GM10248 (cell line): ENCODE results near the gene TRPV6.
A peak's percentile ranks its signal among the peaks of the same experiment; 100 is the strongest.

Source experiments
- CTCF ChIA-PET: fragments of 300-600 bp; sonication (Branson Sonifier 250); formaldehyde crosslinking; extraction: SDS; loops from one replicate; lab custom pipeline; 2021; ENCODE audit warnings: antibody characterized with exemption; lab: Yijun Ruan, JAX
- POLR2A ChIA-PET: fragments of 350-650 bp; sonication (Branson Sonifier 250); formaldehyde crosslinking; extraction: SDS; loops from one replicate; lab custom pipeline; 2020; ENCODE audit warnings: antibody characterized with exemption; lab: Yijun Ruan, JAX
- DNase-seq: peaks from one replicate; pipeline ENCODE4 v3.0.0; 2012; ENCODE audit errors: extremely low spot score
- TF ChIP-seq, protein P1 (sequence below): IDR thresholded peaks from 2 replicates; pipeline ENCODE4 v1.5.1; 2012; ENCODE audit warnings: mild to moderate bottlenecking, low read depth; ENCODE audit errors: extremely low read depth, missing control alignments, control extremely low read depth

The TRPV6 gene

DNA sequence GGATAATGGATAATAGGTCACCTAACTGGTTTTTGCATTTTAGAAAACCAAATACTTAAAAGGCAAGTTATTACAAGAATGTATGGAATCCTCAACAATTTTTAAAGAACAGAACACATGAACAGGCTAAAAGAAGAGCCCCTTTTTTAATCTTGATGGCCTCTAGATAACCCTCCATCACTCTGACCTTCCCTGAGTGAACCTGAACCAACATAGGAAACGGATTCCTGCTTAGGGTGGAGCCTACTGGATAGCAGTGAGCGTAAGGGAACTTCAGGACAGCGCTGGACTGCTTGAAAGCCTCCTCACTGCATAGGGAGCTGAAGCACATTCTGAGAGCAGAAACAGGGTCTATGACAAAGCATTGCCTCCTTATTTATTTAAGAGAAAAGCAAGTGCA, 27.5 kb upstream of the TRPV6 start:
- TF ChIP-seq, protein P1, sequence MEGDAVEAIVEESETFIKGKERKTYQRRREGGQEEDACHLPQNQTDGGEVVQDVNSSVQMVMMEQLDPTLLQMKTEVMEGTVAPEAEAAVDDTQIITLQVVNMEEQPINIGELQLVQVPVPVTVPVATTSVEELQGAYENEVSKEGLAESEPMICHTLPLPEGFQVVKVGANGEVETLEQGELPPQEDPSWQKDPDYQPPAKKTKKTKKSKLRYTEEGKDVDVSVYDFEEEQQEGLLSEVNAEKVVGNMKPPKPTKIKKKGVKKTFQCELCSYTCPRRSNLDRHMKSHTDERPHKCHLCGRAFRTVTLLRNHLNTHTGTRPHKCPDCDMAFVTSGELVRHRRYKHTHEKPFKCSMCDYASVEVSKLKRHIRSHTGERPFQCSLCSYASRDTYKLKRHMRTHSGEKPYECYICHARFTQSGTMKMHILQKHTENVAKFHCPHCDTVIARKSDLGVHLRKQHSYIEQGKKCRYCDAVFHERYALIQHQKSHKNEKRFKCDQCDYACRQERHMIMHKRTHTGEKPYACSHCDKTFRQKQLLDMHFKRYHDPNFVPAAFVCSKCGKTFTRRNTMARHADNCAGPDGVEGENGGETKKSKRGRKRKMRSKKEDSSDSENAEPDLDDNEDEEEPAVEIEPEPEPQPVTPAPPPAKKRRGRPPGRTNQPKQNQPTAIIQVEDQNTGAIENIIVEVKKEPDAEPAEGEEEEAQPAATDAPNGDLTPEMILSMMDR = no peak
- ChIA-PET POLR2A (no interaction called here), CTCF (no interaction called here)
- DNase-seq = no peak

DNA sequence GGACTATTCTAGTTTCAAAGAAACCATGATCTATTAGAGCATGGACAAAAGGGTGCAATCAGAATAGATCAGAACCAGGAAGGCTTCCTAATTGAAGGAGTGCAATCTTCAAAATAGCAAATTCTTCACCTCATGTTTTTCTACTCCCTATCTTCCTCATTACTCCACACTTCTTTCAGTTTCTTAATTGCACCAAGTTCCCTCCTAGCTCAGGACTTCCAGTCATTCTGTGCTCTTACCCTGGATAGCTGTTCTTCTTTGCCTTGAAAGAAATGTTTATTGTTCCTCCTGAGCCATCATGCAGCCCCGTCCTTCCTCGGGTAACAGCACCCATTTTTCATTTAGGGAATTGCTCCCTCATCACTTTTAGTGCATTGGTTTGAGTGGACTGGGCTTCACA, 24.9 kb upstream of the TRPV6 start:
- TF ChIP-seq, protein P1 = no peak
- CTCF ChIA-PET = interaction anchor here (0.7 to 1.7 kb wide), 6 partner anchors 8 to 507 kb away, joined by 3 to 4 read pairs (median 3); no protein-coding TSS in a partner anchor
- POLR2A ChIA-PET = no interaction called here
- no peak for DNase-seq

DNA sequence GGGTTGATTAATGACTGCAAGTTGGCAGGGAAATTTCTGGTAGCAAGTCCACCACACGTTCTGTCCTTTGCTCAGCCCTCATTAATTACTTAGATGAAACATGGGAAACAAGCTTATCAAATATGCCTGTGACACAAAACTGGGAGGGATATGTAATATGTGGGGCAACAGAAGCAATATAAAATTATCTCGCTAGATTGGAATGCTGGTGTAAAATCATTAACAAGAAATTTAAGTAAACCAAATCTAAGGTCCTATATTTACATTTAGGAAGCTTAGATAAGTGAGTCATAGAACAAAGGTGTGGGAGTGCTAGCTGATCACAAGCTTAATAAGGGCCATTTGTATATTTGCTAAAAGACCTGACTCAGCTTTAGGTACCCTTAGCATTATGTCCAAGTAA, 24.5 kb upstream of the TRPV6 start:
- DNase-seq = no peak
- POLR2A ChIA-PET = no interaction called here
- TF ChIP-seq, protein P1 = no peak
- CTCF ChIA-PET = interaction anchor here (0.6 to 1.7 kb wide), 8 partner anchors 8 to 507 kb away, joined by 3 to 4 read pairs (median 3); no protein-coding TSS in a partner anchor

DNA sequence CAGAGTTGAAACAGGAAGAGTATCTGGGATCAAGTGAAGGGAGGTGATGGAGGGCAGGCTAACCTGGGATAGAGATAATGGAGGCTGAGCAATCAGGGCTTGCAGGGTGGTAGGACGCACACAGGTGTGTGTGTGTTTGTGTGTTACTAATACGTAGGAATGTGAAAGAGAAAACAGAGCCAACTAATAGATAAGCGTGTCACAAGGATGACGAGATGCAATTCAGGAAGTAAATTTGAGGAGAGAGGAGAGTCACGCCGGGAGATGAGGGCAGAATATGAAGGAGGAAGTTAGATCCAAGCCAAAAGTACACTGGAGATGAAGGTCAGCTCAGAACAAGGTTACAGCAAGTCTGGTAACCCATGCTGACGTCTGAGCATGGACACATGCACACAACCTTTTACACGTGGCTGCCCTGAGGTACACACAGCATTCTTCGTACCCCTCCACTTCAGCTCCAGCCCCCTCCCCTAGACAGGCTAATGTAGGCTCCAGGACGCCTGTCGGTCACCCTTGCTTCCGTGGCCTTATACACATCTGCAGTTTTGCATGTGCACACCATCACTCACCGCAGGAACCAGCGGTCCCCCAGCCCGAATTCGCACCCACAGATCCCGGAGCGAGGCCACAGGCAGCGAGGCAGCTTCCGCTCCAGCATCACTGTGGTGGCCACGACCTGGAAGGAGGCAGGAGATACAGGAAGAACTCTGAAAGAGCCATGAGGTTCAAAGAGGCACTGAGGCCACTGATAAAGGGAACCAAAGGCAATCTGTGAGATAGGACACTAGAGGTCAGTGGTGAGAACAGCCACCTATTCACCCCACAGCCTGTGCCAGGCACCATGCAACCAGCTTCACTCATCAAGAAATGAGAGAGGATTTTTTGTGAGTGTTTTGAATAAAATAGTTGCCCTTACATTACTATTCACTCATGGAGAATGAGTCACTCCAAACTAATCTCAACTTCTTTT, 23.7 kb upstream of the TRPV6 start:
- DNase-seq = peak; percentile 40
- ChIA-PET CTCF (interaction anchor here (0.6 to 1.7 kb wide), 8 partner anchors 8 to 331 kb away, joined by 3 to 4 read pairs (median 3); no protein-coding TSS in a partner anchor), POLR2A (no interaction called here)
- TF ChIP-seq, protein P1 = peak; percentile 21

DNA sequence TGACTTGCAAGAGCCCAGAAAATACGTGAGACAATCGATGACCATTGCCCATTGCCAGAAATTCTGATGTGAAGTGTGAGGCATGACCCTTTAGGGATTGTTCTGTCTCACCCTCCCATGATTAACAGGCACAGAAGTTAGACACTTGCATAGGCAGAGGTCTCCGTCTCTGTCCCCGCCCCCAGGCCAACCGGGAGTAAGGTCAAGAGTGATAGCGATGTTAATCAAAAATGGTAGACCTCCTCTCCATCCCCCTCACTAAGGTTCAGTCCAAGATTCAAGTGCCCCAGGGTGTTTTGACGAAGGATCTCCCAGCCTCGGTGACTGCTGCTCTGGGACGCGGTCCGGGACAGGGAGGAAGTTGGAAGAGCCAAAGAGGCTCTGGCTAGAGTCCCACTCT, 22.7 kb upstream of the TRPV6 start:
- no peak for DNase-seq
- CTCF ChIA-PET = no interaction called here
- POLR2A ChIA-PET = no interaction called here
- TF ChIP-seq, protein P1 = no peak

DNA sequence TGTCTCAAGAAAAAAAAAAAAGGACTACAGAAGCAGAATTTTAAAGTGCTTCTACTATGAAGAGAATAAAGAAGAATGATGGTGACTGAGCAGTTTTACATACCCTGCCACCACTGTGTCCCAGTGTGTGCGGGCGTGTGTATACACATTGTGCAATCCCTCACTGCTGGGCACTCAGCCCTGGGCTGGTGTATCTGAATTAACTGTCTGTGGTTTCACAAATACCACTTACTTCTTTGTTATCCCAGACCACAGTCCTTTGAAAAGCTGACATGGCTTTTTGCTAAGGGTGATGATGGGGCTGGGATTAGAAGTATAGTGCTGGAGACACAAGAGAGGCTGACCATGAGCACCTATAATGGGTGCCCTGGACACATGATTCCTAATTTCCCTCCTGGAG, 21.1 kb upstream of the TRPV6 start:
- DNase-seq = no peak
- CTCF ChIA-PET = interaction anchor here (1.3 kb wide), 1 partner anchor 13 kb away, joined by 3 read pairs; no protein-coding TSS in a partner anchor
- POLR2A ChIA-PET = no interaction called here
- TF ChIP-seq, protein P1 = no peak
